ENCODE results near the gene CDH23. TPM values are rescaled to one million over a fixed set of nuclear protein-coding genes. Genes with fewer than 3 reads are reported as not detected.

Gene CDH23
- polyA plus RNA-seq, 1 donor from 2014 or later: 6.6 TPM

GRCh38 chr10:71581376-71581775, 184.7 kb downstream of the CDH23 start:
- Histone ChIP-seq H3K27me3 (ENCODE audit: insufficient read depth, low read depth, low read length) (no peaks in the 10 kb centered on the region), H3K27ac (ENCODE audit: low read length) (no peak overlapping the region), H3K79me2 (replicated peaks; ENCODE audit: insufficient read depth, low read length) (no peaks in the 10 kb centered on the region), H3K36me3 (ENCODE audit: insufficient read depth, low read length) (no peaks in the 10 kb centered on the region), H4K20me1 (ENCODE audit: insufficient read depth) (no peaks in the 10 kb centered on the region), H3F3A (ENCODE audit: insufficient read depth, low read length, poor library complexity, severe bottlenecking) (no peaks in the 10 kb centered on the region), H3K9me3 (ENCODE audit: low read length) (no peaks in the 10 kb centered on the region), H3K9me2 (ENCODE audit: insufficient read depth, low read length) (no peaks in the 10 kb centered on the region), H2AFZ (ENCODE audit: low read depth, low read length) (no peak overlapping the region), H3K9ac (ENCODE audit: low read length) (no peak overlapping the region), H3K4me3 (ENCODE audit: low read length) (no peak overlapping the region), H3K4me2 (ENCODE audit: low read length) (no peak overlapping the region)
- TF ChIP-seq TAF1 (IDR thresholded peaks at IDR 0.05; ENCODE audit: low read depth): no peak
- no peak for TF ChIP-seq EP300 (conservative IDR thresholded peaks at IDR 0.05; ENCODE audit: poor library complexity, severe bottlenecking)
- no peak for TF ChIP-seq SMC3 (conservative IDR thresholded peaks at IDR 0.05; ENCODE audit: poor library complexity)
- no peak for TF ChIP-seq EZH2 (IDR thresholded peaks at IDR 0.05; ENCODE audit: borderline replicate concordance, insufficient read depth, low read length, poor library complexity, severe bottlenecking)
- no peak for TF ChIP-seq MXI1 (conservative IDR thresholded peaks at IDR 0.05; ENCODE audit: poor library complexity, severe bottlenecking)
- no peak for TF ChIP-seq CTCF (IDR thresholded peaks at IDR 0.05; ENCODE audit: poor library complexity, severe bottlenecking)
- no peak for TF ChIP-seq POLR2AphosphoS5 (IDR thresholded peaks at IDR 0.05)
- TF ChIP-seq, protein P1, sequence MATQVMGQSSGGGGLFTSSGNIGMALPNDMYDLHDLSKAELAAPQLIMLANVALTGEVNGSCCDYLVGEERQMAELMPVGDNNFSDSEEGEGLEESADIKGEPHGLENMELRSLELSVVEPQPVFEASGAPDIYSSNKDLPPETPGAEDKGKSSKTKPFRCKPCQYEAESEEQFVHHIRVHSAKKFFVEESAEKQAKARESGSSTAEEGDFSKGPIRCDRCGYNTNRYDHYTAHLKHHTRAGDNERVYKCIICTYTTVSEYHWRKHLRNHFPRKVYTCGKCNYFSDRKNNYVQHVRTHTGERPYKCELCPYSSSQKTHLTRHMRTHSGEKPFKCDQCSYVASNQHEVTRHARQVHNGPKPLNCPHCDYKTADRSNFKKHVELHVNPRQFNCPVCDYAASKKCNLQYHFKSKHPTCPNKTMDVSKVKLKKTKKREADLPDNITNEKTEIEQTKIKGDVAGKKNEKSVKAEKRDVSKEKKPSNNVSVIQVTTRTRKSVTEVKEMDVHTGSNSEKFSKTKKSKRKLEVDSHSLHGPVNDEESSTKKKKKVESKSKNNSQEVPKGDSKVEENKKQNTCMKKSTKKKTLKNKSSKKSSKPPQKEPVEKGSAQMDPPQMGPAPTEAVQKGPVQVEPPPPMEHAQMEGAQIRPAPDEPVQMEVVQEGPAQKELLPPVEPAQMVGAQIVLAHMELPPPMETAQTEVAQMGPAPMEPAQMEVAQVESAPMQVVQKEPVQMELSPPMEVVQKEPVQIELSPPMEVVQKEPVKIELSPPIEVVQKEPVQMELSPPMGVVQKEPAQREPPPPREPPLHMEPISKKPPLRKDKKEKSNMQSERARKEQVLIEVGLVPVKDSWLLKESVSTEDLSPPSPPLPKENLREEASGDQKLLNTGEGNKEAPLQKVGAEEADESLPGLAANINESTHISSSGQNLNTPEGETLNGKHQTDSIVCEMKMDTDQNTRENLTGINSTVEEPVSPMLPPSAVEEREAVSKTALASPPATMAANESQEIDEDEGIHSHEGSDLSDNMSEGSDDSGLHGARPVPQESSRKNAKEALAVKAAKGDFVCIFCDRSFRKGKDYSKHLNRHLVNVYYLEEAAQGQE (IDR thresholded peaks at IDR 0.05; ENCODE audit: borderline replicate concordance): no peak
- no peak for TF ChIP-seq RAD21 (conservative IDR thresholded peaks at IDR 0.05)

GRCh38 chr10:71582019-71582418, 185.3 kb downstream of the CDH23 start:
- Histone ChIP-seq H3K27me3 (ENCODE audit: insufficient read depth, low read depth, low read length) (no peaks in the 10 kb centered on the region), H3K9me3 (ENCODE audit: low read length) (no peaks in the 10 kb centered on the region), H3F3A (ENCODE audit: insufficient read depth, low read length, poor library complexity, severe bottlenecking) (no peaks in the 10 kb centered on the region), H3K27ac (ENCODE audit: low read length) (peak overlapping the region; percentile 65), H3K36me3 (ENCODE audit: insufficient read depth, low read length) (no peaks in the 10 kb centered on the region), H4K20me1 (ENCODE audit: insufficient read depth) (no peaks in the 10 kb centered on the region), H3K4me2 (ENCODE audit: low read length) (no peak overlapping the region), H3K79me2 (replicated peaks; ENCODE audit: insufficient read depth, low read length) (no peaks in the 10 kb centered on the region), H3K4me3 (ENCODE audit: low read length) (no peak overlapping the region), H2AFZ (ENCODE audit: low read depth, low read length) (no peak overlapping the region), H3K9me2 (ENCODE audit: insufficient read depth, low read length) (no peaks in the 10 kb centered on the region), H3K9ac (ENCODE audit: low read length) (no peak overlapping the region)
- TF ChIP-seq POLR2AphosphoS5 (IDR thresholded peaks at IDR 0.05): no peak

All from neural cell (in vitro differentiated cells).